Stimulated activated CD8-positive, alpha-beta memory T cell treated with anti-CD3 and anti-CD28 coated beads, Interleukin-7, amount 100 ng/mL, for 24 hours (primary cell): Measurements from ENCODE around the gene NCKAP5.
"Not testable (repeated sequence)": the region's sequence is repeated elsewhere in the genome, so short reads cannot be mapped to it uniquely, and the experiment has no call there.

Experiments
- DNase-seq: peaks from one replicate; pipeline ENCODE4 v3.0.0-alpha.2; 2020; ENCODE audit warnings: low read depth

The NCKAP5 gene

GRCh38 chr2:132703396-132703795 lies 864.9 kb downstream of the NCKAP5 start:
- no peak for DNase-seq

GRCh38 chr2:132701810-132702209 lies 866.5 kb downstream of the NCKAP5 start:
- no peak for DNase-seq

GRCh38 chr2:132699802-132700201 lies 868.5 kb downstream of the NCKAP5 start:
- not testable (repeated sequence) for DNase-seq

- not testable (repeated sequence) for DNase-seq
These were observed 869.9 kb downstream of the NCKAP5 start for GRCh38 chr2:132698347-132698746.

- no peak for DNase-seq
These were observed 870.6 kb downstream of the NCKAP5 start for GRCh38 chr2:132697556-132698205.

GRCh38 chr2:132692816-132693215 lies 875.4 kb downstream of the NCKAP5 start:
- no peak for DNase-seq

- no peak for DNase-seq
These were observed 876.7 kb downstream of the NCKAP5 start for GRCh38 chr2:132691556-132691955.

- no peak for DNase-seq
These were observed 877.5 kb downstream of the NCKAP5 start for GRCh38 chr2:132690664-132691303.

GRCh38 chr2:132681766-132682165 lies 886.5 kb downstream of the NCKAP5 start:
- DNase-seq: no peak

GRCh38 chr2:132680544-132680943 lies 887.7 kb downstream of the NCKAP5 start:
- DNase-seq: no peak

GRCh38 chr2:132678483-132678882 lies 889.8 kb downstream of the NCKAP5 start:
- DNase-seq: no peak

- no peak for DNase-seq
These were observed 890.6 kb downstream of the NCKAP5 start for GRCh38 chr2:132677661-132678060.

- DNase-seq: no peak
These were observed 891.3 kb downstream of the NCKAP5 start for GRCh38 chr2:132676999-132677398.

- no peak for DNase-seq
These were observed 897.0 kb downstream of the NCKAP5 start for GRCh38 chr2:132671151-132671835.

- DNase-seq: no peak
These were observed 897.6 kb downstream of the NCKAP5 start for GRCh38 chr2:132670496-132671150.

GRCh38 chr2:132669908-132670495 lies 898.3 kb downstream of the NCKAP5 start, which contains the start of gene LYPD1:
Gene LYPD1, minus strand, starts transcription at chr2:132670205. Its CDS starts 273 bp downstream, at chr2:132669932.
- no peak for DNase-seq

- DNase-seq: no peak
These were observed 899.0 kb downstream of the NCKAP5 start for GRCh38 chr2:132668987-132669907.

GRCh38 chr2:132668189-132668823 lies 900.0 kb downstream of the NCKAP5 start:
- DNase-seq: no peak

GRCh38 chr2:132667706-132668105 lies 900.6 kb downstream of the NCKAP5 start:
- no peak for DNase-seq

GRCh38 chr2:132665401-132666140 lies 902.7 kb downstream of the NCKAP5 start:
- no peak for DNase-seq
